ENCODE results near the gene CLBA1.

CLBA1 gene

GRCh38 chr14:104968541-104969401 is 16.8 kb upstream of the CLBA1 start:
- DNase-seq (ENCODE audit: low read depth), result no peak

- DNase-seq (ENCODE audit: low read depth), result no peak
Measured at GRCh38 chr14:104969741-104970230, 15.8 kb upstream of the CLBA1 start.

- DNase-seq (ENCODE audit: low read depth), result no peak
Measured at GRCh38 chr14:104970231-104971068, 15.1 kb upstream of the CLBA1 start.

- no peak for DNase-seq (ENCODE audit: low read depth)
Measured at GRCh38 chr14:104971447-104972240, 13.9 kb upstream of the CLBA1 start.

GRCh38 chr14:104972301-104973134 is 13.1 kb upstream of the CLBA1 start:
- DNase-seq (ENCODE audit: low read depth), result no peak

GRCh38 chr14:104973135-104973384 is 12.5 kb upstream of the CLBA1 start:
- no peak for DNase-seq (ENCODE audit: low read depth)

- DNase-seq (ENCODE audit: low read depth), result no peak
Measured at GRCh38 chr14:104973385-104974145, 12.0 kb upstream of the CLBA1 start.

- no peak for DNase-seq (ENCODE audit: low read depth)
Measured at GRCh38 chr14:104974146-104974541, 11.4 kb upstream of the CLBA1 start.

- no peak for DNase-seq (ENCODE audit: low read depth)
Measured at GRCh38 chr14:104974665-104975390, 10.8 kb upstream of the CLBA1 start.

GRCh38 chr14:104975481-104976197 is 9.9 kb upstream of the CLBA1 start:
- DNase-seq (ENCODE audit: low read depth), result no peak

GRCh38 chr14:104976198-104977007 is 9.2 kb upstream of the CLBA1 start:
- peak; percentile 81 for DNase-seq (ENCODE audit: low read depth)

GRCh38 chr14:104977008-104977680 is 8.4 kb upstream of the CLBA1 start:
- no peak for DNase-seq (ENCODE audit: low read depth)

- peak; percentile 46 for DNase-seq (ENCODE audit: low read depth)
Measured at GRCh38 chr14:104977681-104978653, 7.6 kb upstream of the CLBA1 start, which contains the start of gene AHNAK2. TSS of gene AHNAK2 (minus strand) at chr14:104978374. CDS start at chr14:104978237, 137 bp downstream.

- no peak for DNase-seq (ENCODE audit: low read depth)
Measured at GRCh38 chr14:104978746-104979691, 6.6 kb upstream of the CLBA1 start.

Measured in activated T-cell treated with anti-CD3 and anti-CD28 coated beads for 24 hours (primary cell).